Measurements from ENCODE around the gene KRT35. TPM values are rescaled to one million over a fixed set of nuclear protein-coding genes. Genes with fewer than 3 reads are reported as not detected.

Gene KRT35
- total and polyA plus RNA-seq, 2 of the 13 experiments (the other 11 are each of a cell fraction or from before 2014, with no cell fraction given): not detected

- TF ChIP-seq, protein P1, sequence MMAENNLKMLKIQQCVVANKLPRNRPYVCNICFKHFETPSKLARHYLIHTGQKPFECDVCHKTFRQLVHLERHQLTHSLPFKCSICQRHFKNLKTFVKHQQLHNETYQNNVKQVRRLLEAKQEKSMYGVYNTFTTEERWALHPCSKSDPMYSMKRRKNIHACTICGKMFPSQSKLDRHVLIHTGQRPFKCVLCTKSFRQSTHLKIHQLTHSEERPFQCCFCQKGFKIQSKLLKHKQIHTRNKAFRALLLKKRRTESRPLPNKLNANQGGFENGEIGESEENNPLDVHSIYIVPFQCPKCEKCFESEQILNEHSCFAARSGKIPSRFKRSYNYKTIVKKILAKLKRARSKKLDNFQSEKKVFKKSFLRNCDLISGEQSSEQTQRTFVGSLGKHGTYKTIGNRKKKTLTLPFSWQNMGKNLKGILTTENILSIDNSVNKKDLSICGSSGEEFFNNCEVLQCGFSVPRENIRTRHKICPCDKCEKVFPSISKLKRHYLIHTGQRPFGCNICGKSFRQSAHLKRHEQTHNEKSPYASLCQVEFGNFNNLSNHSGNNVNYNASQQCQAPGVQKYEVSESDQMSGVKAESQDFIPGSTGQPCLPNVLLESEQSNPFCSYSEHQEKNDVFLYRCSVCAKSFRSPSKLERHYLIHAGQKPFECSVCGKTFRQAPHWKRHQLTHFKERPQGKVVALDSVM (CRISPR knock-in tag; IDR thresholded peaks at IDR 0.05): 0 out of 2 replicates have a peak, but pooled peaks have one; percentile 2
- TF ChIP-seq AGO1 (IDR thresholded peaks at IDR 0.05; ENCODE audit: low read depth, low read length, poor library complexity, severe bottlenecking): no peak
- no peak for TF ChIP-seq BCLAF1 (IDR thresholded peaks at IDR 0.05)
- TF ChIP-seq CC2D1A (CRISPR knock-in tag; IDR thresholded peaks at IDR 0.05): no peak
- peak; percentile 53 for TF ChIP-seq ZNF263 (CRISPR knock-in tag; IDR thresholded peaks at IDR 0.05)
- TF ChIP-seq EHMT2 (IDR thresholded peaks at IDR 0.05; ENCODE audit: borderline replicate concordance, low read depth, low read length): no peak
- TF ChIP-seq ZBTB2 (CRISPR knock-in tag; IDR thresholded peaks at IDR 0.05; ENCODE audit: low read depth): no peak
- TF ChIP-seq ZNF20 (CRISPR knock-in tag; IDR thresholded peaks at IDR 0.05): no peak
- no peak for TF ChIP-seq ZNF713 (CRISPR knock-in tag; IDR thresholded peaks at IDR 0.05)
- TF ChIP-seq PTBP1 (IDR thresholded peaks at IDR 0.05; ENCODE audit: low read depth, low read length, poor library complexity, severe bottlenecking): no peak
- TF ChIP-seq SRY (CRISPR knock-in tag; IDR thresholded peaks at IDR 0.05): 0 out of 2 replicates have a peak, but pooled peaks have one; percentile 36
- no peak for TF ChIP-seq ZFYVE20 (CRISPR knock-in tag; IDR thresholded peaks at IDR 0.05; ENCODE audit: borderline replicate concordance, low read depth)
- no peak for TF ChIP-seq ZNF12 (CRISPR knock-in tag; IDR thresholded peaks at IDR 0.05)
- no peak for TF ChIP-seq CCDC6 (CRISPR knock-in tag; IDR thresholded peaks at IDR 0.05)
- TF ChIP-seq ERF (CRISPR knock-in tag; IDR thresholded peaks at IDR 0.05): peak; percentile 3; the same call in 1 of the 2 replicates
- no peak for TF ChIP-seq ZNF367 (CRISPR knock-in tag; IDR thresholded peaks at IDR 0.05; ENCODE audit: borderline replicate concordance)
- TF ChIP-seq PAF1 (CRISPR knock-in tag; IDR thresholded peaks at IDR 0.05): no peak
Measured at GRCh38 chr17:41528959-41529353, 48.0 kb upstream of the KRT35 start (continued).
